CD4-positive, alpha-beta T cell (primary cell): ENCODE data around the gene MYO1D. TPM values are rescaled to one million over a fixed set of nuclear protein-coding genes. Genes with fewer than 3 reads are reported as not detected.

Source experiments
- ATAC-seq: fragments of 200-7000 bp; cut with Tn5 transposase; one replicate; pipeline ENCODE4 v1.10.0; 2022; ENCODE audit warnings: mild to moderate bottlenecking; ENCODE audit not compliant: poor library complexity
- CTCF ChIA-PET: fragments of 350-600 bp; sonication (Branson Sonifier 250); formaldehyde crosslinking; loops from one replicate; lab custom pipeline; 2021; ENCODE audit warnings: antibody characterized with exemption, inconsistent platforms; lab: Charles Lee
- POLR2A ChIA-PET: fragments of 350-600 bp; sonication (Branson Sonifier 250); formaldehyde crosslinking; loops from one replicate; lab custom pipeline; 2021; ENCODE audit warnings: antibody characterized with exemption, inconsistent platforms; lab: Charles Lee
- DNase-seq, 14 experiments: peaks; one replicate each; pipeline ENCODE4 v3.0.0-alpha.2; 2013 to 2020; ENCODE audit warnings: mixed read lengths in 2 of 14
- H3K27ac ChIP-seq, 2 donors: one replicate each; pipeline versions ENCODE4 v1.5.1 to v1.7.0; 2013; ENCODE audit warnings: low read length in 2 of 2, low read depth in 1 of 2, mild to moderate bottlenecking in 1 of 2
- H3K27me3 ChIP-seq, 2 experiments: 1 replicate in 1 of 2; 2 replicates in 1 of 2; pipeline versions ENCODE4 v1.6.1 to v1.7.0; 2013; ENCODE audit warnings: low read length in 2 of 2, control low read depth in 1 of 2, mild to moderate bottlenecking in 1 of 2, moderate library complexity in 1 of 2; ENCODE audit not compliant: insufficient read depth in 2 of 2, control insufficient read depth in 1 of 2
- H3K36me3 ChIP-seq: one replicate; pipeline ENCODE4 v1.6.1; 2013; ENCODE audit warnings: low read length, control low read depth; ENCODE audit not compliant: insufficient read depth
- H3K4me1 ChIP-seq: one replicate; pipeline ENCODE4 v1.6.1; 2013; ENCODE audit warnings: low read length, control low read depth; ENCODE audit not compliant: insufficient read depth
- H3K4me3 ChIP-seq: one replicate; pipeline ENCODE4 v1.5.1; 2013; ENCODE audit warnings: mild to moderate bottlenecking, low read length, moderate library complexity
- H3K9me3 ChIP-seq, 2 experiments: 1 replicate in 1 of 2; 2 replicates in 1 of 2; pipeline versions ENCODE4 v1.6.1 to v1.7.0; 2013; ENCODE audit warnings: low read length in 2 of 2, mild to moderate bottlenecking in 2 of 2, control low read depth in 1 of 2, moderate library complexity in 1 of 2; ENCODE audit not compliant: control insufficient read depth in 1 of 2, insufficient read depth in 1 of 2
- H3K27ac Mint-ChIP-seq: one replicate; pipeline ENCODE4 v1.8.0; 2020; ENCODE audit warnings: mixed read lengths
- H3K27me3 Mint-ChIP-seq: one replicate; pipeline ENCODE4 v1.8.0; 2021; ENCODE audit warnings: mixed read lengths
- H3K36me3 Mint-ChIP-seq: one replicate; pipeline ENCODE4 v1.8.0; 2021; ENCODE audit warnings: low read depth, mixed read lengths
- H3K4me1 Mint-ChIP-seq: one replicate; pipeline ENCODE4 v1.8.0; 2021; ENCODE audit warnings: low read depth, mixed read lengths
- H3K4me3 Mint-ChIP-seq: one replicate; pipeline ENCODE4 v1.8.0; 2020; ENCODE audit warnings: mild to moderate bottlenecking, mixed read lengths
- H3K9me3 Mint-ChIP-seq: one replicate; pipeline ENCODE4 v1.8.0; 2020; ENCODE audit warnings: mixed read lengths
- intact Hi-C, 2 experiments: fragments of 100-400 bp; cut with DNase I in 1 of 2; cut with micrococcal nuclease in 1 of 2; formaldehyde crosslinking; loops; one replicate each; pipeline versions ENCODE4 v1.15.1 to v1.9.0; 2023 to 2025; cut with DNase I, micrococcal nuclease
- total RNA-seq, 174 experiments: library from RNA in 2 of 174; stranded (reverse) in 2 of 174; gene quantifications; one replicate each; pipeline ENCODE4 v1.2.3 and lab custom pipeline; 2021 to 2026
- TF ChIP-seq, protein P1 (sequence below): fragments of 200-600 bp; IDR thresholded peaks from one replicate; pipeline ENCODE4 v1.8.0; 2022; ENCODE audit warnings: antibody characterized with exemption, mild to moderate bottlenecking

MYO1D gene
- total RNA-seq, 2 experiments from 2014 or later, result 5.8 to 6.4 TPM

DNA sequence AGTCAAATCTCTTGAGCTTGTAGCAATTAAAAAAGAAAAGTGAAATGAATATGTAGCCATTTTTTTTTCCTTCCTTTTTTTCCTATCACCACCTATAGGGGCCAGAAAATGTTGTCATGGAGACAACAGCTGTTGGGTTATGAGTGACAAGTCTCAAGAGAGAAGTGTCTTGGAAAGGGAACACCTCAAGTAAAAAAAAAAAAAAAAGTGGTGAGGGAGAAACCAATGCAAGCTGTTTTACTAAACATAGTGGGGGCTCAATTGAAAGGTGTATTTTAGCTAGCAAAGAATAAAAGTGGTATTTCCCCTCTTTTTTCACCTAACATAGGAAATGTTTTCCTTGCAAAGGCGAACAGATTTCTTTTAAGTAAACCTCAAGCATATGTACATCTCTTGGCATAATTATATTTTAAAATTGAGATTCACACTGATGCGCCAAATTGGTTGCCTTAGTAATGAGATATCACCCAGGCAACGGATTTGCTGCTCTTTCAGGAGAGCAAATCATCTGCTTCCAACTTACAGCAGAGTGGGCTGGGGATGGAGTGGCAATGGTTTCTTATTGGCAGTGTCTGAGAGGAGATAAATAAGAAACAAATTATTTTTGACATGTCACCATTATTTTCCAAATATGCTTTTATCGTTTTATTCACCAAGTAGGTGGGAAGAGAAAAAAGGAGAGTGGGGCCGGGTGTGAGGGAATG lies 183.6 kb downstream of the MYO1D start:
- Histone ChIP-seq H3K27me3 (no peaks in the 10 kb centered on the region), H3K4me1 (no peaks in the 10 kb centered on the region), H3K36me3 (no peaks in the 10 kb centered on the region), H3K27ac (no peak overlapping the region), H3K9me3 (no peaks in the 10 kb centered on the region), H3K4me3 (no peak overlapping the region)
- DNase-seq (no peak), ATAC-seq (no peak)
- no peak overlapping the region for H3K27ac Mint-ChIP-seq
- H3K27me3 Mint-ChIP-seq, result no peaks in the 10 kb centered on the region
- ChIA-PET POLR2A (no interaction called here), CTCF (interaction anchor here (0.6 kb wide), 1 partner anchor 309 kb away, joined by 3 read pairs; no protein-coding TSS in a partner anchor)
- no peaks in the 10 kb centered on the region for H3K4me1 Mint-ChIP-seq
- no peak overlapping the region for H3K4me3 Mint-ChIP-seq
- TF ChIP-seq, protein P1, sequence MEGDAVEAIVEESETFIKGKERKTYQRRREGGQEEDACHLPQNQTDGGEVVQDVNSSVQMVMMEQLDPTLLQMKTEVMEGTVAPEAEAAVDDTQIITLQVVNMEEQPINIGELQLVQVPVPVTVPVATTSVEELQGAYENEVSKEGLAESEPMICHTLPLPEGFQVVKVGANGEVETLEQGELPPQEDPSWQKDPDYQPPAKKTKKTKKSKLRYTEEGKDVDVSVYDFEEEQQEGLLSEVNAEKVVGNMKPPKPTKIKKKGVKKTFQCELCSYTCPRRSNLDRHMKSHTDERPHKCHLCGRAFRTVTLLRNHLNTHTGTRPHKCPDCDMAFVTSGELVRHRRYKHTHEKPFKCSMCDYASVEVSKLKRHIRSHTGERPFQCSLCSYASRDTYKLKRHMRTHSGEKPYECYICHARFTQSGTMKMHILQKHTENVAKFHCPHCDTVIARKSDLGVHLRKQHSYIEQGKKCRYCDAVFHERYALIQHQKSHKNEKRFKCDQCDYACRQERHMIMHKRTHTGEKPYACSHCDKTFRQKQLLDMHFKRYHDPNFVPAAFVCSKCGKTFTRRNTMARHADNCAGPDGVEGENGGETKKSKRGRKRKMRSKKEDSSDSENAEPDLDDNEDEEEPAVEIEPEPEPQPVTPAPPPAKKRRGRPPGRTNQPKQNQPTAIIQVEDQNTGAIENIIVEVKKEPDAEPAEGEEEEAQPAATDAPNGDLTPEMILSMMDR, result no peak
- H3K36me3 Mint-ChIP-seq, result no peaks in the 10 kb centered on the region
- no peaks in the 10 kb centered on the region for H3K9me3 Mint-ChIP-seq
- intact Hi-C loops, result no loop called here

DNA sequence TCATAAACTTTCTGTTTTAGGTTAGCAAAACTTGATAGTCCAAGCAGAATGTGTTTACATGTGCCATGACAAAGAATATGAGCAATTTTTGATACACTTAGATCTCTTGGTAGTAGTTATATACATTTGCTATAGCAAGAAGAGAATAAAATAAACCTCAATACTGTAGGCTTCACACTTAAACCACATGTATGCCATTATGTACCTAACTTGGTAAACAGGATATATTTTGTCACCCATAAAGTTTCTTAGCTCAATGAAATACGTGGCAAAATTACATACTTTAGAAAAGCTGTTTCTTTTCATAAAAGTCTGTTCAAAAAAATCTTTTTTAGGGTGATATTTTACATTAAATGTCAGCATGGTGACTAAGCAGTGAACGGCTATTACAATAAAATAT lies 184.7 kb downstream of the MYO1D start:
- ChIA-PET POLR2A (no interaction called here), CTCF (no interaction called here)
- no peak overlapping the region for H3K27ac Mint-ChIP-seq
- no peaks in the 10 kb centered on the region for H3K9me3 Mint-ChIP-seq
- no peaks in the 10 kb centered on the region for H3K9me3 ChIP-seq
- no peaks in the 10 kb centered on the region for H3K4me1 Mint-ChIP-seq
- intact Hi-C loops, result no loop called here
- H3K4me3 Mint-ChIP-seq, result no peak overlapping the region
- no peaks in the 10 kb centered on the region for H3K27me3 ChIP-seq
- TF ChIP-seq, protein P1, result no peak
- no peaks in the 10 kb centered on the region for H3K36me3 ChIP-seq
- H3K36me3 Mint-ChIP-seq, result no peaks in the 10 kb centered on the region
- no peak overlapping the region for H3K4me3 ChIP-seq
- H3K27me3 Mint-ChIP-seq, result no peaks in the 10 kb centered on the region
- no peaks in the 10 kb centered on the region for H3K4me1 ChIP-seq
- no peak overlapping the region for H3K27ac ChIP-seq
- ATAC-seq (no peak), DNase-seq (peak in 1 of 14 experiments; percentile 36)

GRCh38 chr17:32689348-32689747 lies 187.6 kb downstream of the MYO1D start:
- ATAC-seq, result no peak
- Histone ChIP-seq H3K9me3 (no peaks in the 10 kb centered on the region), H3K4me1 (no peaks in the 10 kb centered on the region), H3K4me3 (no peak overlapping the region), H3K27ac (no peak overlapping the region), H3K36me3 (no peaks in the 10 kb centered on the region), H3K27me3 (no peaks in the 10 kb centered on the region)
- no peak overlapping the region for H3K27ac Mint-ChIP-seq
- ChIA-PET CTCF (no interaction called here), POLR2A (no interaction called here)
- no peaks in the 10 kb centered on the region for H3K36me3 Mint-ChIP-seq
- TF ChIP-seq, protein P1, result no peak
- no peak overlapping the region for H3K4me3 Mint-ChIP-seq
- H3K9me3 Mint-ChIP-seq, result no peaks in the 10 kb centered on the region
- intact Hi-C loops, result no loop called here
- no peak for DNase-seq
- no peaks in the 10 kb centered on the region for H3K4me1 Mint-ChIP-seq
- no peaks in the 10 kb centered on the region for H3K27me3 Mint-ChIP-seq
